ENCODE data around the gene MTO1. TPM values are rescaled to one million over a fixed set of nuclear protein-coding genes. Genes with fewer than 3 reads are reported as not detected.
"Not testable (repeated sequence)": the region's sequence is repeated elsewhere in the genome, so short reads cannot be mapped to it uniquely, and the experiment has no call there.

Gene MTO1
- total and polyA plus RNA-seq, 2 experiments from 2014 or later: 27.7 to 36.7 TPM

DNA sequence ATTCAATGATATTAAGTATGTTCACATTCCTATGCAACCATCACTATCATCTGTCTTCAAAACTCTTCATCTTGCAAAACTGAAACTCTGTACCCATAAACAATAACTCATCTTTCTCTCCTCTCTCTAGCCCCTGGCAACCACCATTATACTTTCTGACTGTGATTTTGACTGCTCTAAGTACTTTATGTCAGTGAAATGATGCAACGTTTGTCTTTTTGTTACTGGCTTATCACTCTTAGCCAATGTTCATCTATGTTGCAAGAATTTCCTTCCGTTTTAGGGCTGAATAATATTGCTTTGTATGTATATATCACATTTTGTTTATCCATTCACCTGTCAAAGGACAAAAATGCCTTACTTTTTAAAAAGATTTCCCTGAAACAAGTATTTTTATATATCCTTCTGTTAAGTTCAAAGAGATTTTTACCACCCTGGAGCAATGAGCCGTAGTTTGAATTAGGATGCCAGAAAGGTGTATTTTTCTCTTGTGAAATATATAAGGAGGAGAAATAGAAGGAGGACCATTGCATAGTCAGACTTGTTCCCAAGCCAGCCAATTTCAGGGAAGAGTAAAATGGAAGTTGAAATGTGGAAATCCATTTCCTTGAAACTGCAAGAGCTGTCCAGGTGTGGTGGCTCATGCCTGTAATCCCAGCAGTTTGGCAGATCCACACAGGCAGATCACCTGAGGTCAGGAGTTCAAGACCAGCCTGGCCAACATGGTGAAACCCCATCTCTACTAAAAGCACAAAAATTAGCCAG, 5.5 kb upstream of the MTO1 start (continued):
- TF ChIP-seq JUNB (IDR thresholded peaks at IDR 0.05; ENCODE audit: unreplicated experiment) (no peak), EZH2phosphoT487 (IDR thresholded peaks at IDR 0.05; ENCODE audit: unreplicated experiment) (no peak), ZNF114 (CRISPR knock-in tag; IDR thresholded peaks at IDR 0.05) (no peak)
- TF ChIP-seq, protein P1, sequence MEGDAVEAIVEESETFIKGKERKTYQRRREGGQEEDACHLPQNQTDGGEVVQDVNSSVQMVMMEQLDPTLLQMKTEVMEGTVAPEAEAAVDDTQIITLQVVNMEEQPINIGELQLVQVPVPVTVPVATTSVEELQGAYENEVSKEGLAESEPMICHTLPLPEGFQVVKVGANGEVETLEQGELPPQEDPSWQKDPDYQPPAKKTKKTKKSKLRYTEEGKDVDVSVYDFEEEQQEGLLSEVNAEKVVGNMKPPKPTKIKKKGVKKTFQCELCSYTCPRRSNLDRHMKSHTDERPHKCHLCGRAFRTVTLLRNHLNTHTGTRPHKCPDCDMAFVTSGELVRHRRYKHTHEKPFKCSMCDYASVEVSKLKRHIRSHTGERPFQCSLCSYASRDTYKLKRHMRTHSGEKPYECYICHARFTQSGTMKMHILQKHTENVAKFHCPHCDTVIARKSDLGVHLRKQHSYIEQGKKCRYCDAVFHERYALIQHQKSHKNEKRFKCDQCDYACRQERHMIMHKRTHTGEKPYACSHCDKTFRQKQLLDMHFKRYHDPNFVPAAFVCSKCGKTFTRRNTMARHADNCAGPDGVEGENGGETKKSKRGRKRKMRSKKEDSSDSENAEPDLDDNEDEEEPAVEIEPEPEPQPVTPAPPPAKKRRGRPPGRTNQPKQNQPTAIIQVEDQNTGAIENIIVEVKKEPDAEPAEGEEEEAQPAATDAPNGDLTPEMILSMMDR (conservative IDR thresholded peaks at IDR 0.05; ENCODE audit: low read depth in 2 of 2): no peak

DNA sequence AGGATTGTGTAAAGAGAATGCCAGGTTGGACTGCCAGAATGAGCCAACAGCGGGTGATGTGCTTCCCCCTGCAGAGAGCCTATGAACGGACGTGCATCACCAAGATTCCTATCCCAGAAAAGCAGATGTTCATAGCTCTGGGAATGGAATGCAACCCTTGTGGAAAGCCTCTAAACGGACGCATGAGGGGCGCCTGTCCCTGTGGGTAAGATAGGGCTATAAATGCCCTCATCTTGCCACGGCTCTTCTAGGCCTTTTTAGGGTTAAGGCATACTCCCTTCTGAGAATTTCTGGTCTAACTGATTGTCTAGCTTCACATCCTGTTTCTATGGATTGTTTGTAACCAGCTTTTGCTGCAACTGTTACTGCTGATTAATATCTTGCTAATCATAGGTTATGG, 2.1 kb upstream of the MTO1 start:
- H3K27ac Mint-ChIP-seq; H3K9me2 ChIP-seq (ENCODE audit: insufficient read depth); ATAC-seq; H3K27me3 ChIP-seq (ENCODE audit: insufficient read depth); DNase-seq (ENCODE audit: low spot score); H2AFZ ChIP-seq; H3K4me3 Mint-ChIP-seq; H3K27ac ChIP-seq (ENCODE audit: low read depth); H3K36me3 ChIP-seq (ENCODE audit: insufficient read depth); H3K9me3 Mint-ChIP-seq; H3K4me1 Mint-ChIP-seq; H3K4me3 ChIP-seq; H3K4me1 ChIP-seq (ENCODE audit: insufficient read depth); H3K27me3 Mint-ChIP-seq (ENCODE audit: insufficient read depth, low read depth, poor library complexity); H3F3A ChIP-seq (replicated peaks; ENCODE audit: low read depth); H3K4me2 ChIP-seq; H4K20me1 ChIP-seq (replicated peaks; ENCODE audit: insufficient read depth): not testable (repeated sequence)
- peaks cover 10% of the 10 kb centered on the region for H3K36me3 Mint-ChIP-seq (ENCODE audit: low read depth)
- H3K79me2 ChIP-seq (replicated peaks; ENCODE audit: insufficient read depth): peaks cover 27% of the 10 kb centered on the region

DNA sequence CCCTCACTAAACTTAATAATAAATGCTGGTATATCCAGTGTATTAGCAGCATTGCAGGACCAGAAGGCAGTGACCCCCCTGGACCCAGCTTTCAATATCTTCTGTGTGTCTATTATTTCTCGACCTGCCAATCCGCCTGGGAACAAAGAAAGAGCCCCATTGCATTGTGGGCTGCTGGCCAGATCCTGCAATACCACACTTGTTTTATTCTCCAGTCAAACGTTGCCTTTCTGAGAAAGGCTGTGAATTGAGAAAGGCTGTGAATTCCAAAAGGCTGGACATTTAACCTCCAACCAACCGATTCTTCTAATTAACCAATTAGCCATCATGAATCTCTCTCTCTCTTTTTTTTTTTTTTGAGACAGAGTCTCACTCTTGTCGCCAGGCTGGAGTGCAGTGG, 1.5 kb upstream of the MTO1 start:
- H3K36me3 ChIP-seq (ENCODE audit: insufficient read depth): no peaks in the 10 kb centered on the region
- ATAC-seq (no peak), DNase-seq (ENCODE audit: low spot score) (no peak)
- peaks cover 3% of the 10 kb centered on the region for H3K27me3 Mint-ChIP-seq (ENCODE audit: insufficient read depth, low read depth, poor library complexity)
- H3K27ac Mint-ChIP-seq: no peak overlapping the region
- peaks cover 4% of the 10 kb centered on the region; the same call in 1 of the 2 replicates for H3K4me1 ChIP-seq (ENCODE audit: insufficient read depth)
- no peak overlapping the region for H3K4me2 ChIP-seq
- H3F3A ChIP-seq (replicated peaks; ENCODE audit: low read depth): peaks cover 4% of the 10 kb centered on the region; the same call in 1 of the 2 replicates
- no peak overlapping the region for H3K4me3 ChIP-seq
- H2AFZ ChIP-seq: no peak overlapping the region
- no peaks in the 10 kb centered on the region for H3K27me3 ChIP-seq (ENCODE audit: insufficient read depth)
- peaks cover 3% of the 10 kb centered on the region; the same call in 1 of the 3 replicates for H3K9me3 Mint-ChIP-seq
- no peaks in the 10 kb centered on the region for H4K20me1 ChIP-seq (replicated peaks; ENCODE audit: insufficient read depth)
- H3K79me2 ChIP-seq (replicated peaks; ENCODE audit: insufficient read depth): peaks cover 33% of the 10 kb centered on the region
- H3K27ac ChIP-seq (ENCODE audit: low read depth): no peak overlapping the region
- H3K9me2 ChIP-seq (ENCODE audit: insufficient read depth): no peaks in the 10 kb centered on the region
- H3K4me3 Mint-ChIP-seq: no peak overlapping the region
- H3K36me3 Mint-ChIP-seq (ENCODE audit: low read depth): peaks cover 10% of the 10 kb centered on the region
- peaks cover 4% of the 10 kb centered on the region for H3K4me1 Mint-ChIP-seq
- no peak for TF ChIP-seq NANOG (IDR thresholded peaks at IDR 0.05; ENCODE audit: borderline replicate concordance)
- TF ChIP-seq EZH2phosphoT487 (IDR thresholded peaks at IDR 0.05; ENCODE audit: unreplicated experiment): no peak
- TF ChIP-seq, protein P2, sequence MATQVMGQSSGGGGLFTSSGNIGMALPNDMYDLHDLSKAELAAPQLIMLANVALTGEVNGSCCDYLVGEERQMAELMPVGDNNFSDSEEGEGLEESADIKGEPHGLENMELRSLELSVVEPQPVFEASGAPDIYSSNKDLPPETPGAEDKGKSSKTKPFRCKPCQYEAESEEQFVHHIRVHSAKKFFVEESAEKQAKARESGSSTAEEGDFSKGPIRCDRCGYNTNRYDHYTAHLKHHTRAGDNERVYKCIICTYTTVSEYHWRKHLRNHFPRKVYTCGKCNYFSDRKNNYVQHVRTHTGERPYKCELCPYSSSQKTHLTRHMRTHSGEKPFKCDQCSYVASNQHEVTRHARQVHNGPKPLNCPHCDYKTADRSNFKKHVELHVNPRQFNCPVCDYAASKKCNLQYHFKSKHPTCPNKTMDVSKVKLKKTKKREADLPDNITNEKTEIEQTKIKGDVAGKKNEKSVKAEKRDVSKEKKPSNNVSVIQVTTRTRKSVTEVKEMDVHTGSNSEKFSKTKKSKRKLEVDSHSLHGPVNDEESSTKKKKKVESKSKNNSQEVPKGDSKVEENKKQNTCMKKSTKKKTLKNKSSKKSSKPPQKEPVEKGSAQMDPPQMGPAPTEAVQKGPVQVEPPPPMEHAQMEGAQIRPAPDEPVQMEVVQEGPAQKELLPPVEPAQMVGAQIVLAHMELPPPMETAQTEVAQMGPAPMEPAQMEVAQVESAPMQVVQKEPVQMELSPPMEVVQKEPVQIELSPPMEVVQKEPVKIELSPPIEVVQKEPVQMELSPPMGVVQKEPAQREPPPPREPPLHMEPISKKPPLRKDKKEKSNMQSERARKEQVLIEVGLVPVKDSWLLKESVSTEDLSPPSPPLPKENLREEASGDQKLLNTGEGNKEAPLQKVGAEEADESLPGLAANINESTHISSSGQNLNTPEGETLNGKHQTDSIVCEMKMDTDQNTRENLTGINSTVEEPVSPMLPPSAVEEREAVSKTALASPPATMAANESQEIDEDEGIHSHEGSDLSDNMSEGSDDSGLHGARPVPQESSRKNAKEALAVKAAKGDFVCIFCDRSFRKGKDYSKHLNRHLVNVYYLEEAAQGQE (IDR thresholded peaks at IDR 0.05; ENCODE audit: unreplicated experiment): no peak
- no peak for TF ChIP-seq POLR2AphosphoS5 (IDR thresholded peaks at IDR 0.05; ENCODE audit: low read depth)
- TF ChIP-seq, protein P3, sequence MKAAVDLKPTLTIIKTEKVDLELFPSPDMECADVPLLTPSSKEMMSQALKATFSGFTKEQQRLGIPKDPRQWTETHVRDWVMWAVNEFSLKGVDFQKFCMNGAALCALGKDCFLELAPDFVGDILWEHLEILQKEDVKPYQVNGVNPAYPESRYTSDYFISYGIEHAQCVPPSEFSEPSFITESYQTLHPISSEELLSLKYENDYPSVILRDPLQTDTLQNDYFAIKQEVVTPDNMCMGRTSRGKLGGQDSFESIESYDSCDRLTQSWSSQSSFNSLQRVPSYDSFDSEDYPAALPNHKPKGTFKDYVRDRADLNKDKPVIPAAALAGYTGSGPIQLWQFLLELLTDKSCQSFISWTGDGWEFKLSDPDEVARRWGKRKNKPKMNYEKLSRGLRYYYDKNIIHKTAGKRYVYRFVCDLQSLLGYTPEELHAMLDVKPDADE (IDR thresholded peaks at IDR 0.05): no peak
